GM18508 (cell line): ENCODE results near the gene GTF3C4.

ENCODE experiments used
- ATAC-seq: cut with Tn5 transposase; IDR thresholded peaks from one replicate; pipeline ENCODE4 v1.9.1; 2021; ENCODE audit warnings: moderate number of reproducible peaks; ENCODE audit not compliant: insufficient read depth, unreplicated experiment

Gene GTF3C4

GRCh38 chr9:132670457-132671391 is at the start of gene GTF3C4:
TSS of gene GTF3C4 (plus strand) at chr9:132670464. CDS start at chr9:132670599, 135 bp downstream.
- no peak for ATAC-seq

GRCh38 chr9:132622159-132622558 is 48.1 kb upstream of the GTF3C4 start:
- no peak for ATAC-seq

GRCh38 chr9:132626285-132626684 is 44.0 kb upstream of the GTF3C4 start:
- no peak for ATAC-seq

- ATAC-seq: no peak
These were observed 43.2 kb upstream of the GTF3C4 start for GRCh38 chr9:132627106-132627505.

- ATAC-seq: no peak
These were observed 42.7 kb upstream of the GTF3C4 start for GRCh38 chr9:132627594-132627993.

- ATAC-seq: no peak
These were observed 41.5 kb upstream of the GTF3C4 start for GRCh38 chr9:132628746-132629145.

GRCh38 chr9:132630116-132630515 is 40.1 kb upstream of the GTF3C4 start:
- no peak for ATAC-seq

GRCh38 chr9:132630811-132631210 is 39.5 kb upstream of the GTF3C4 start:
- ATAC-seq: no peak

GRCh38 chr9:132631280-132631679 is 39.0 kb upstream of the GTF3C4 start:
- ATAC-seq: no peak

GRCh38 chr9:132631685-132632084 is 38.6 kb upstream of the GTF3C4 start:
- no peak for ATAC-seq

- ATAC-seq: no peak
These were observed 37.7 kb upstream of the GTF3C4 start for GRCh38 chr9:132632413-132633129.

GRCh38 chr9:132634327-132634726 is 35.9 kb upstream of the GTF3C4 start:
- no peak for ATAC-seq

GRCh38 chr9:132637351-132637750 is 32.9 kb upstream of the GTF3C4 start:
- ATAC-seq: no peak

GRCh38 chr9:132637801-132638200 is 32.5 kb upstream of the GTF3C4 start:
- no peak for ATAC-seq

GRCh38 chr9:132638240-132638639 is 32.0 kb upstream of the GTF3C4 start:
- no peak for ATAC-seq

GRCh38 chr9:132639322-132639721 is 30.9 kb upstream of the GTF3C4 start:
- no peak for ATAC-seq

GRCh38 chr9:132641216-132641615 is 29.0 kb upstream of the GTF3C4 start:
- ATAC-seq: no peak

GRCh38 chr9:132644251-132644650 is 26.0 kb upstream of the GTF3C4 start:
- ATAC-seq: no peak

GRCh38 chr9:132645306-132645705 is 25.0 kb upstream of the GTF3C4 start:
- ATAC-seq: no peak

GRCh38 chr9:132645711-132646110 is 24.6 kb upstream of the GTF3C4 start:
- ATAC-seq: no peak

GRCh38 chr9:132646726-132647125 is 23.5 kb upstream of the GTF3C4 start:
- ATAC-seq: no peak
